ENCODE measurements around the gene PYGM. TPM values are rescaled to one million over a fixed set of nuclear protein-coding genes. Genes with fewer than 3 reads are reported as not detected.

PYGM gene
- total RNA-seq, result 4.0 and 4.3 TPM in 2 replicates

DNA sequence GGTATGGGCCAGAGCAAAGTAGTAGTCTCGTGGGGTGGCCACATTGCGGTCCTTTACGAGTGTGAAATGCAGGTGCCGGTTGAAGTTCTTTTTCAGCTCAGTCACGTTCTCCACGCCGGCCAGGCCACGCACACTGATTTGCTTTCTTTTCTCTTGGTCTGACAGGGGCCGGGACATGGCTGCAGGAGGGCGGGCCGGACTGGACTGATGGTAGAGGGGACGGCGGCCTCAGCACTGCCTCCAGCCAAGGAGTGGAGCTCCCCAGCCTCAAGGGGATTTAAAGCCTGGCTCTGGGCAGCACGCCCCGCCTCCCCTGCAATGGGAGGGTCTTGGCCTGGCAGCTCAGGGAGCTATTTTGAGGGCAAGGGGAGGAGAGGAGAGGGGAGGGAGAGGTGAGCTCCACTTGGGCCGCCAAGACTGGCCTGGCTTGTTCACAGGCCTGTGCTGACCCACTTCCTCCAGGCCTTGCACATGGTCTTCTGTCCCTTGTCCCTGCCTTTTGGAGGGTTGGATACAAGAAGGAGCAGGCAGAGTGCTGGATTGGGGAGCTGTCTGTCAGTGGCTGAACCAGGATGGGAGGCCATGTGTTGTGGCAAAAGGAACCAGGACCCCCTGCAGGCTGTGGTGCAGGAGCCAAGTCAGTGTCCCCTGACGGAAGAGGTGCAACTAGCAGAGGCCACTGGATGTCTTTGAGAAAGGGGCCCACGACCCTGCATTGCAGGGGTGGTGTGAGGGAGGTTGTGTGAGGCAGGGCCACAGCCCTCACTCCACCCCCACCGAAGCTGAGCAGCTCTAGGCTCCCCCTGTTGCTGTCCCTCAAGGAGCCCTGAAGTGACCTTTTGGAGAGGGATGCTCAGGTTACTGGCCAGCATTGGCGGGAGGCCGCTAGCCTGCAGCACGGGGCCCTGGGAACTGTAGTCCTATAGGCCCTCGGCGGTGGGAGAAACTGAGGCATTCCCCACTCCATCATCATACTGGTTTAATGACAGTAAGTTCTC lies at the start of gene PYGM:
TSS of gene PYGM (minus strand) at position 253 of the 998 bp plus-strand sequence. CDS start at position 177, 76 bp downstream.
- intact Hi-C loops (cut with micrococcal nuclease), result no loop called here

DNA sequence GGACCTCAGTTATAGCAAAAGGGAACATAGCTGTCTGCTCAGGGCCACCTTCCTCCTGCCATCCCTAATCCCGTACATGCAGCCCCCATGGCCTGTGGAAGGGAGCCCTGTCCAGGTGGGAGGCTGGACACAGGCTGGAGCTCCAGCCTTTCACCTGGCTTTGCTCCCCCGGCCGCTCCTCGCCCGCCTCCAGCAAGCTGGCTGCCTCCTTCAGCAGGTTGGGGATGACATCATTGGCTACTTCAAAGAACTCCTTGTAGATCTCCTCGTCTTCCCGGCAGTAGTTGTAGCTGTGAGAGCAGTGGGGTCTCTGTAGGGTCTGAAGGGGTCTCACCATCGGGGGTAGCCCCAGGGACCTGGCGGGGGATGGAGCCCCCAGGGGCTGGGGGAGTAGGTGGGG lies 45.7 kb upstream of the PYGM start:
- intact Hi-C loops (cut with micrococcal nuclease), result no loop called here

- intact Hi-C loops (cut with micrococcal nuclease), result no loop called here
These were observed 44.8 kb upstream of the PYGM start for GRCh38 chr11:64804346-64805210.

GRCh38 chr11:64803846-64804345 lies 44.1 kb upstream of the PYGM start:
- intact Hi-C loops (cut with micrococcal nuclease), result loop anchor here (1.0 to 2.0 kb wide), 3 partner anchors 7 to 59 kb away; partner anchors contain the start of genes RASGRP2 and SF1

DNA sequence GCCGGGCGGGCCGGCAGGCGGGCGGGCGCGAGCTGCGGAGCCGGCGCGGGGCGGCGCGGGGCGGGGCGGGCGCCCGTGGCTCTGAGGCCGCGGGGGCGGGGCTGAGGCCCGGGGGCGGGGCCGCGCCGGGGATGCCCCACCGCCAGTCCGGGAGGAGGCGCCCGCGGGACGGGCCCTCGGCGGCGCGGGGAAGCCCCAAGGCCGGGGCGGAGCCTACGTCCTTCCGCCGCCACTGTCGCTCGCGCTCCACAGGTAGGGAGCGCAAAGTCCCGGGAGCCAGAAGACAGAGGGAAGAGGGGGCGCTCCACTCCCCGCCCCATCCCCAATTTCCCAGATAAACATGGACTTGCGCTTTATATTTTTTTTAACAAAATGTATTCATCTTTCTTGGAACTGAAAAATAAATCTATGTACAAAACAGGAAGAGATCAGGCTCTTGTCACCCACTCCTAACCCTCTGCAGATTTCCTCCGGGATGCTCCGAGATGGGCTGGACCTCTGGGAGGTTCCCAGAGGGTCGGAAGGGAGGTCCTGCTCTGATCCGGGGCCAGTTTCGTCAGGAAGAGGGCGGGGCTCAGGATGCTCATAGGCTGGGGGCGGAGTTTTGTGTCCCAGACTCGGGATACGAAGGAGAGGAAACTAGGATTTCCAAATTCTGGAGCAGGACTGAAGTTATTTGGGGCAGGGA lies 43.5 kb upstream of the PYGM start, which contains the start of gene MAP4K2:
TSS of gene MAP4K2 (minus strand) at position 57 of the 688 bp plus-strand sequence. CDS start 65 bp downstream, outside the sequence.
- intact Hi-C loops (cut with micrococcal nuclease), result loop anchor here (1.0 to 2.0 kb wide), 3 partner anchors 8 to 59 kb away; partner anchors contain the start of genes RASGRP2 and SF1

GRCh38 chr11:64802370-64803157 lies 42.8 kb upstream of the PYGM start:
- intact Hi-C loops (cut with micrococcal nuclease), result loop anchor here (1.0 to 2.0 kb wide), 3 partner anchors 9 to 58 kb away; partner anchors contain the start of genes RASGRP2 and SF1

GRCh38 chr11:64801561-64802369 lies 42.0 kb upstream of the PYGM start:
- intact Hi-C loops (cut with micrococcal nuclease), result loop anchor here (2.0 kb wide), 2 partner anchors 23 to 57 kb away; partner anchors contain the start of genes RASGRP2 and SF1

- intact Hi-C loops (cut with micrococcal nuclease), result no loop called here
These were observed 41.3 kb upstream of the PYGM start for GRCh38 chr11:64801158-64801464.

DNA sequence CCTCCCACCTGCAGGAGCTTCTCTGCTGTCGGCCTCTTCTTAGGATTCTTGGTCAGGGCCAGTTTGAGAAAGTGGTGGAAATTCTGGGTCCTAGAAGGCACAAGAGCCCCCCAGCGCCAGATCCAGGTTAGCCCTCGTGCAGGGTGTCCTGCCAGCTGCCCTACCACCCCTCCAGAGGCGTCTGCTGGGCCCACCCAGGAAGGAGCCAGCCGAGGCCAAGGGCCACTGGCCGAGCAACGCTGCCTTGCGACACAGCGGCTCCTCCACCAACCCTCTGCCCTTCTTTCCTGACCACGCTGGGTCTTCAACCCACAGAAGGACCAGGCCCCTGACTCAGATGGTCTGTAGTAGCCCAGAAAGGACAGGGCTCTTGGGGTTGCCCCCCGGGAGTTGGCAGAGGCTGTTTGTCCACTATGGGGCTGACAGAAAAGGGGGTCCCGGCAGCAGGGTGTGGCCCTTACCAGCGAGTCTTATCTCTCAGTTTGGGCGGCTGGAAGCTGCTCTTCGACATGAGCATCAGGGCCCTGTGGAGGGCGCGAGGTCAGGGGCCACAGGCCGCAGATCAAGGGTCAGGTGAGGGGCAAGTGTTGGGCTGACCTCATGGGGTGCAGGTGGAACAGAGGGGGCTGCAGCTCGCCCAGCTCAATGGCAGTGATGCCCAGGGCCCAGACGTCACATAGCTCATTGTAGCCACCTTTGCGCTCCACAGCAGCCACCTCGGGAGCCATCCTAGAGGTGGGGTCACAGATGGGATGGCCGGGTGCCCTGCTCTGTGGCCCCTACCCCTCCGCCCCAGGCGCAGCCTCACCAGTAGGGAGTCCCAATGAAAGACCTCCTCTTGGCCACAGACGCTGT lies 40.8 kb upstream of the PYGM start:
- intact Hi-C loops (cut with micrococcal nuclease), result no loop called here

GRCh38 chr11:64799623-64800302 lies 40.0 kb upstream of the PYGM start:
- intact Hi-C loops (cut with micrococcal nuclease), result no loop called here

- intact Hi-C loops (cut with micrococcal nuclease), result no loop called here
These were observed 39.5 kb upstream of the PYGM start for GRCh38 chr11:64799256-64799622.

- intact Hi-C loops (cut with micrococcal nuclease), result no loop called here
These were observed 37.2 kb upstream of the PYGM start for GRCh38 chr11:64796757-64797541.

- intact Hi-C loops (cut with micrococcal nuclease), result no loop called here
These were observed 36.4 kb upstream of the PYGM start for GRCh38 chr11:64796047-64796756.

- intact Hi-C loops (cut with micrococcal nuclease), result no loop called here
These were observed 34.8 kb upstream of the PYGM start for GRCh38 chr11:64794526-64794925.

DNA sequence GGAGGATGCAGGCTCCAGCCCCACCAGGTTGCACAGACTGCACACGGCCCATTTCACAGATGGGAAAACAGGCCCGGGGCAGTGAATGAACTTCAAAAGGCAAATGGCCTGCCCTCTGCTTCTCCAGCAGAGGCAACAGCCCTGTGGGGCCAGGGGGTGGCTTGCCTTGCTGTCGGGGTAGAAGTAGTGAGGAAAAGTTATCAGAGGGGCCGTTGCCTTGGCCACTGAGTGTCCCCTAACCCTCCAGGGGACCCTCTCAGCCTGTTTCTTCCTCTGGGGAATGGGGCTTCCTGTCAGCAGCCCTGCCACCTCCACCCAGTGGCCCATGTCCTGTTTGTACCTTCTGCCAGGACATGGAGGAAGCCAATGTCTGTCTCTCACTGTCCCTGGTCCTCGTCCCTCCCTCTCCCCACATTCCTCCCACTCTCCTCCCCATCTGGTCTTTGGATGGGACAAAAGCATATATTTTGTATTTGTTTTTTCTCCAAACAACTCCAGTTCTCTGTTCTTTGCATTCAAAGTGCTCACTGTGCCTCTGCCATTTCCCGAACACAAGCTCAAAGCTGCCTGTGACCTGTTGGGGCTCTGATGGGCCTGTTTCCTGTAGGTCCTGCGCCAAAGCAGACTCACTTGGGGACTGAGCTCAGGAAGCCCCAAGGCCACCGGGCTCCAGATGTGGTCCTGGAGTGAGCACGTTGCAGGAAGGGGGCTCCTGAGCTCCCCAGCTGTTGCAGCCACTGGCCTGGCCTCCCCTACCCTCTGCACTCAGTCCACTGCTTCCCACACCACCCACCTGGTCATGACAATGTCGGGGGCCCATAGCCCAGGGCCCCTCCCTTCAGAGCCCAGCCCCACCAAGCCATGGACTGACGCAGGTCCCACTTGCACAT lies 33.7 kb upstream of the PYGM start:
- intact Hi-C loops (cut with micrococcal nuclease), result no loop called here
